Thyroid gland (tissue), 4 donors: ENCODE data around the gene FAN1. TPM values are rescaled to one million over a fixed set of nuclear protein-coding genes. Genes with fewer than 3 reads are reported as not detected.
A peak's percentile ranks its signal among the peaks of the same experiment; 100 is the strongest.

Source experiments
- DNase-seq, 2 donors: peaks; one replicate each; pipeline ENCODE4 v3.0.0-alpha.2; 2019
- H3K27ac ChIP-seq, 3 donors: fragments of 200-600 bp; sonication (generic); 1 replicate in 2 of 3; 2 replicates in 1 of 3; pipeline ENCODE4 v1.5.1; 2016 to 2019; ENCODE audit warnings: mild to moderate bottlenecking in 1 of 3, moderate library complexity in 1 of 3
- H3K27me3 ChIP-seq: fragments of 200-600 bp; sonication (generic); one replicate; pipeline ENCODE4 v1.5.1; 2019
- H3K36me3 ChIP-seq, 2 donors: fragments of 200-600 bp; sonication (generic); one replicate each; pipeline ENCODE4 v1.5.1; 2016 to 2019
- H3K4me1 ChIP-seq, 2 donors: fragments of 200-600 bp; sonication (generic); one replicate each; pipeline ENCODE4 v1.5.1; 2017 to 2019
- H3K4me3 ChIP-seq, 3 donors: fragments of 200-600 bp; sonication (generic); replicated peaks in 1 of 3; 1 replicate in 2 of 3; 2 replicates in 1 of 3; pipeline ENCODE4 v1.5.1; 2016; ENCODE audit warnings: mild to moderate bottlenecking in 1 of 3
- H3K9me3 ChIP-seq: fragments of 200-600 bp; sonication (generic); one replicate; pipeline ENCODE4 v1.5.1; 2017
- CTCF ChIP-seq, 6 experiments: fragments of 200-600 bp in 3 of 6; fragments of 450-650 bp in 3 of 6; sonication (generic) in 3 of 6; IDR thresholded peaks; one replicate each; pipeline ENCODE4 v1.5.1; 2016 to 2019; ENCODE audit warnings: antibody characterized with exemption in 6 of 6, mild to moderate bottlenecking in 2 of 6, inconsistent platforms in 1 of 6, moderate library complexity in 1 of 6
- POLR2A ChIP-seq, 2 donors: fragments of 450-650 bp; IDR thresholded peaks; one replicate each; pipeline ENCODE4 v1.6.1; 2017; ENCODE audit warnings: antibody characterized with exemption in 2 of 2, mild to moderate bottlenecking in 2 of 2, moderate library complexity in 1 of 2
- WGBS, 2 donors: methylation state at CpG; one replicate each; pipeline ENCODE4 v1.1.5; 2017; 5-methylcytosine and 5-hydroxymethylcytosine counted together
- intact Hi-C: fragments of 100-400 bp; cut with DNase I; formaldehyde crosslinking; loops from one replicate; pipeline ENCODE4 v1.15.1; 2023
- total RNA-seq, 4 donors: library from RNA; depleted of rRNA; stranded (reverse); fragments of >200 nt; gene quantifications; one replicate each; pipeline ENCODE4 v1.2.3, GENCODE V29; 2016

The FAN1 gene
- total RNA-seq, 4 donors from 2014 or later = 24.9 to 26.6 (median 25.9) TPM

GRCh38 chr15:30923429-30923828 is 19.7 kb downstream of the FAN1 start:
- Histone ChIP-seq H3K36me3 (peaks cover 15 to 19% of the 10 kb centered on the region in 2 donors), H3K4me3 (no peak overlapping the region), H3K27me3 (no peaks in the 10 kb centered on the region), H3K27ac (peak overlapping the region; percentile 79 to 89 (median 89)), H3K4me1 (peaks cover 43 to 46% of the 10 kb centered on the region in 2 donors), H3K9me3 (no peaks in the 10 kb centered on the region)
- intact Hi-C loops = no loop called here
- TF ChIP-seq POLR2A (IDR thresholded peaks at IDR 0.05) = peak in 1 of 2 donors; percentile 28
- TF ChIP-seq CTCF (IDR thresholded peaks at IDR 0.05) = no peak
- peak; percentile 55 to 70 for DNase-seq
- WGBS, 2 donors = 25 to 38% methylated on average over 7 of the region's 7 CpGs

- Histone ChIP-seq H3K9me3 (no peaks in the 10 kb centered on the region), H3K27ac (peak overlapping the region; percentile 79 to 89 (median 89)), H3K27me3 (no peaks in the 10 kb centered on the region), H3K4me1 (peaks cover 43 to 46% of the 10 kb centered on the region in 2 donors), H3K4me3 (no peak overlapping the region), H3K36me3 (peaks cover 11 to 17% of the 10 kb centered on the region in 2 donors)
- 74 to 75% methylated on average over 5 of the region's 5 CpGs for WGBS, 2 donors
- peak in 1 of 2 donors; percentile 22 for DNase-seq
- TF ChIP-seq POLR2A (IDR thresholded peaks at IDR 0.05) = no peak
- TF ChIP-seq CTCF (IDR thresholded peaks at IDR 0.05) = no peak
- intact Hi-C loops = no loop called here
Observed at GRCh38 chr15:30924353-30924752, 20.6 kb downstream of the FAN1 start.

GRCh38 chr15:30925686-30926085 is 22.0 kb downstream of the FAN1 start:
- no peak for DNase-seq
- Histone ChIP-seq H3K4me3 (no peak overlapping the region), H3K27me3 (no peaks in the 10 kb centered on the region), H3K27ac (no peak overlapping the region), H3K9me3 (no peaks in the 10 kb centered on the region), H3K4me1 (peaks cover 40 to 42% of the 10 kb centered on the region in 2 donors), H3K36me3 (peaks cover 17 to 20% of the 10 kb centered on the region in 2 donors)
- 88 to 94% methylated on average over 9 of the region's 9 CpGs for WGBS, 2 donors
- intact Hi-C loops = no loop called here
- TF ChIP-seq POLR2A (IDR thresholded peaks at IDR 0.05) (no peak), CTCF (IDR thresholded peaks at IDR 0.05) (no peak)

GRCh38 chr15:30926161-30926560 is 22.4 kb downstream of the FAN1 start:
- 95% methylated on average over 8 of the region's 8 CpGs for WGBS, 2 donors

More at GRCh38 chr15:30926161-30926560, 22.4 kb downstream of the FAN1 start:
- no peak overlapping the region for H3K27ac ChIP-seq
- DNase-seq = no peak
- no peaks in the 10 kb centered on the region for H3K9me3 ChIP-seq
- H3K36me3 ChIP-seq = peaks cover 19 to 22% of the 10 kb centered on the region in 2 donors
- intact Hi-C loops = no loop called here
- H3K27me3 ChIP-seq = no peaks in the 10 kb centered on the region
- TF ChIP-seq CTCF (IDR thresholded peaks at IDR 0.05) (no peak), POLR2A (IDR thresholded peaks at IDR 0.05) (no peak)
- peaks cover 36 to 38% of the 10 kb centered on the region in 2 donors for H3K4me1 ChIP-seq
- no peak overlapping the region for H3K4me3 ChIP-seq
